ENCODE measurements around the gene BRD9.

- TF ChIP-seq CTCF (IDR thresholded peaks at IDR 0.05) (no peak), ESRRA (IDR thresholded peaks at IDR 0.05; ENCODE audit: borderline replicate concordance, low read length) (no peak), RFX5 (IDR thresholded peaks at IDR 0.05) (no peak), ELK1 (IDR thresholded peaks at IDR 0.05; ENCODE audit: low read depth, low read length) (no peak), POLR2A (IDR thresholded peaks at IDR 0.05; ENCODE audit: low read length) (no peak), RNF2 (IDR thresholded peaks at IDR 0.05; ENCODE audit: borderline replicate concordance, low read depth) (no peak), CBX8 (IDR thresholded peaks at IDR 0.05) (no peak), NR3C1 (IDR thresholded peaks at IDR 0.05) (no peak), BCL3 (IDR thresholded peaks at IDR 0.05) (no peak), ZC3H11A (IDR thresholded peaks at IDR 0.05) (no peak), RAD21 (conservative IDR thresholded peaks at IDR 0.05 in 1 of 2, IDR thresholded peaks at IDR 0.05 in 1 of 2) (no peak), RCOR1 (IDR thresholded peaks at IDR 0.05; ENCODE audit: low read depth, low read length) (no peak)
Measured at GRCh38 chr5:820245-820644, 72.4 kb downstream of the BRD9 start.
